DMS153 treated with DMSO at 0.1 percent for 48 hours (cell line): ENCODE results near the gene KIFC3.
"Not testable (repeated sequence)": the region's sequence is repeated elsewhere in the genome, so short reads cannot be mapped to it uniquely, and the experiment has no call there.

Source experiments
- DNase-seq: peaks from one replicate; lab custom pipeline; 2025; ENCODE audit not compliant: unreplicated experiment; lab: John Stamatoyannopoulos, UW

The KIFC3 gene

DNA sequence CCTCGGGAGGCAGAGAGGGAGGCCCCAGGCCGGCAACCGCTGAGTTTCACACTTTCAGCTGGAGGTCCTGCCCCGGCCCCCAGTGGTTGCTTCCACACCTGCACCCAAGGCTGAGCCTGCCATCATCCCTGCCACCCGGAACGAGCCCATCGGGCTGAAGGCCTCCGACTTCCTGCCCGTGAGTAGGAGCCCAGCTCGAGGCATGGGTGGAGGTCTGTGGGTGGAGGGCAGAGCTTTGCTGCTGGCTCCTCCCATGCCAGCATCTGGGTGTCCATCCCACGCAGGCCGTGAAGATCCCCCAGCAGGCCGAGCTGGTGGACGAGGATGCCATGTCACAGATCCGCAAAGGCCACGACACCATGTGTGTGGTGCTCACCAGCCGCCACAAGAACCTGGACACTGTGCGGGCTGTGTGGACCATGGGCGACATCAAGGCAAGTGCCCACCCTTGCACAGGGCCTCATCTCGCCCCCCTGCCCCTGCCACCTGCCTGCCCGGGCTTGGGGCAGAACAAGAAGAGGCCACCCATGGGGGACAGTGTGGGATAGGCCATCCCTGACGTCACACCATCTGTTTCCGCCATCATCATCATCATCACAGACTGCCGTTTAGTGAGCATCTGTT is 47.1 kb downstream of the KIFC3 start:
- DNase-seq = no peak

DNA sequence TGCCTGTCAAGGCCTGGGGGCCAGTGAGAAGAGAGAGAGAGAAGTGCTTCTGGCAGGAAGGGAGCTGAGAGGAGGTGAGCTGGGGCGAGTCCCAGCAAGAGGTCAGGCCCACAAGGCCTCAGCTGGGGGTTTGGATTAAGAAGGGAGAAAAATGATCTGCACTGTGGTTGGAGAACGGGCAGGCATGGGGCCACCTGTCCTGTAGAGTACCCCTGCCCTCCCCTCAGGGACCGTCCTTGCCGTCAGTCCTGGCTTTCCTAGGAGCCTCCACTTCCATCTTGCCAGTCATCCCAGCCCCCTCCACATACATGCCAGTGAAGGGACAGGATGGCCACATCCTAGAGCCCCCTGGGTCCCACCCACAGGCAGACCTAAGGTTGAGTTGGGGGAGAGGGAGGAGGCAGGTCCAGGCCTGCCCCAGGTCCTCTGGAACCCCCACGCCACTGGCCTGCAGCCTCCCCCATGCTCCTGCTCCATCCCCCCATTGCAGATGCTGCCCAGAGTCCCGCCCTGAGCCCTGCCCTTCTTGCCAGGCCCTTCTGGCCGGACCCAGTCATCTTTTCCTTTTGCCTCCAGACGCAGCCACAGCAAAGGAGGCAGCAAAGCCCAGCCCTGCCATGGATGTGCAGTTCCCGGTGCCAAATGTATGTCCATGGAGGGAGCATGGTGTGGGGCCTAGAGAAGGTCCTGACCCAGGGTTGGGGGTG is 47.8 kb downstream of the KIFC3 start:
- DNase-seq = no peak

- DNase-seq = no peak
Measured at GRCh38 chr16:57753448-57754353, 48.6 kb downstream of the KIFC3 start.

GRCh38 chr16:57752581-57753447 is 49.5 kb downstream of the KIFC3 start:
- DNase-seq = no peak

DNA sequence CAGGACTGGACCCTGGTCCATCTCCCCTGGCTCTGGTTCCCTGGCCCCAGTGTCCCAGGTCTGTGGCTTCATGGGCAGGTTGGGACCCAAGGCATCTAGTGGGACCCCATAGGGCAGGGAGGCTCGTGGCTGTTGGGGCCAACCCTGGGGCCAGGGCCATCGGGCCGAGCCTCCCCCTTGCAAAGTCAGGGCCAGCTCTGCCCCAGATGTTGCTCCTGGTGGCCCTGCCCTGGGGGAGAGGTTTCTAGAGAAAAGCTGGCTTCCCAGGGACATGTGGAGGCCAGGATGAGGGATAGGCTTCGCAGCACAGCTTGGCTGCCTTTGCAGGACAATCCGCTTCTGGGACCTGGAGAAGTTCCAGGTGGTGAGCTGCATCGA is 50.1 kb downstream of the KIFC3 start:
- DNase-seq = no peak

- DNase-seq = no peak
Measured at GRCh38 chr16:57751539-57752202, 50.6 kb downstream of the KIFC3 start.

GRCh38 chr16:57750796-57751538 is 51.3 kb downstream of the KIFC3 start:
- DNase-seq = no peak

- no peak for DNase-seq
Measured at GRCh38 chr16:57749856-57750452, 52.3 kb downstream of the KIFC3 start.

DNA sequence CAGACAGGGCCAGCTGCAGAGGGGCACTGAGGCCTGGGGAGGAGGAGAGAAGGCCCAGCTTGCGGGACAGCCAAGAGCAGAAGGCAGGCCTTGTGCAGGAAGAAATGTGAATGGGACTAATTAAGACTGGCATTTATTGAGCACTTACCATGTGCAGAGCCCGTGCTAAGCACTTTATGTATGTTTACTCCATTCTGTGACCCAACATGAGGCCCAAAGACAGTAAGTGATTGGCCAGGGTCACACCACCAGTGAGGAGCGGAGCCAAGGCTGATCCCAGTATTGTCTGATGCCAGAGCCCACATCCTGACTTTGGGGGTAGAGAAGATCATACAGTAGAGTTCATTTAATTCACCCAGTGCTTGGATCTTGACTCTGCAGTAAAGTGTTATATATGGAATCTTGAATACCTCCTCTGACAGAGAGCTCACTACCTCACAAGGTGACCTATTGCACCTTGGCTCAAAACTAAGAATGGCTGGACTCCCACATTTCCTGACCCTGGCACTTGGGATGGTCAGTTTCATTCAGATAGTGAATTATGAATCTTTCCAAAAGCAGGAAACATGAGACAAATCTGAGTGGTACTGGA is 53.1 kb downstream of the KIFC3 start:
- DNase-seq = no peak

- DNase-seq = no peak
Measured at GRCh38 chr16:57748596-57748995, 53.7 kb downstream of the KIFC3 start.

DNA sequence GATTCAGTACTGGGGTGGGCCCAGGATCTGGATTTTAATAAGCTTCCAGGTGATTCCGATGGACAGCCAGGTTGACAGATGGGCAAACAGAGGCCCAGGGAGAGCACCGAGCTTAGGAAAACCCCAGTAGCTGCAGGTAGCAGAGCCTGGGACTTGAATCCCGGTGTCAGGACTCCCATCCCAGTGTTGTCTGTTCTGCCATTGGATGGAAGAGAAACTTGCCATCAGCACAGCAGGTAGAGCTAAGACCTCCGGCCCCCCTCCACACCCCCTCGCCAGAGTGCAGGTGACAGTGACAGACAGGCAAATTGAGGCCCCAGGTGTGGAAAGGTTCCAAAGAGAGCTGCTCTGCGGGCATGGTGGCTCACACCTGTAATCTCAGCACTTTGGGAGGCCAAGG is 54.3 kb downstream of the KIFC3 start:
- no peak for DNase-seq

- DNase-seq = no peak
Measured at GRCh38 chr16:57747496-57747895, 54.8 kb downstream of the KIFC3 start.

DNA sequence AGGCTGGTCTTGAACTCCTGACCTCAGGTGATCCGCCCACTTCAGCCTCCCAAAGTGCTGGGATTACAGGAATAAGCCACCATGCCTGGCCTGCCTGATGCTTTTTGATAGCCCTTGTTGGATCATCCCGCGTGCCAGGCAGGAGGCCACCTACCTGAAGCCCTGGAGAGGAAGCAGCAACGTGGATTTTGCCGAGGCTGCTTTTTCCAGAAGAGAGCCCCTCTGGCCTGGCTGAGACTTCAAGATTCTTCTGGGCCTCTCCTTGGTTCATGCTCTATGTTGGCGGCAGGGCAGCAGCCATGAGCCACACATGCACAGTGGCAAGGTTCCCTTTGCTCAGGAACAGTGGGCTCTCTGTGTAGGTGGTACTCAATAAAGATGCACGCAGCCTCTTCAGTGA is 55.2 kb downstream of the KIFC3 start:
- no peak for DNase-seq

DNA sequence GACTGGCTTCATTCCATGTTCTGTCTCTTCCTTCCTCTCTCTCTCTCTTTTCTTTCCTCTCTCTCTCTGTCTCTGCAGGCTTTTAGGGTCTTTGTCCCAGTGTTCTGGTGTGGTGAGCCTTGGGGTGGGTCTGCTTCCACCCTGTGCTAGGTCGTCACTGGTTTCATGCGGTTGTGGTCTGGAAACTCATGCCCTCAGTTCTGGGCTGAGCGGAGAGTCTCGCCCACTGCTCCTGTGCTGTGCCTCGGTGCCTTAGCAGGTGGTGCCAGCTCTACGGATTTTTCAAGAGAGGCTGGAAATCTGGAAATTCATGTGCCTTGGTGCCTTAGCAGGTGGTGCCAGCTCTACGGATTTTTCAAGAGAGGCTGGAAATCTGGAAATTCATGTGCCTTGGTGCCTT is 56.0 kb downstream of the KIFC3 start:
- not testable (repeated sequence) for DNase-seq

- DNase-seq = no peak
Measured at GRCh38 chr16:57745768-57746167, 56.5 kb downstream of the KIFC3 start.

DNA sequence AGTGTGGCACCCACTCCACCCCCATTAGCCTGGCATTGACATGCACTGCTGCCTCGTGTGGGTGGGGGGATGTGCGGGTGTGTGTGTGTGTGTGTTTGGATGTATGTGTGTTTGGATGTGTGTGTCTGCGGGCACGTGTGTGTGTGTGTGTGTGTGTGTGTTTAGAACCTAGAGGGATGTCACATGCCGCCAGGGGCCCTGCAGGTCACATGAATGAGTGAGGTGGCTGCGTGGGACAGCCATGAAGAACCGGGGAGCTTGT is 57.7 kb downstream of the KIFC3 start:
- no peak for DNase-seq

DNA sequence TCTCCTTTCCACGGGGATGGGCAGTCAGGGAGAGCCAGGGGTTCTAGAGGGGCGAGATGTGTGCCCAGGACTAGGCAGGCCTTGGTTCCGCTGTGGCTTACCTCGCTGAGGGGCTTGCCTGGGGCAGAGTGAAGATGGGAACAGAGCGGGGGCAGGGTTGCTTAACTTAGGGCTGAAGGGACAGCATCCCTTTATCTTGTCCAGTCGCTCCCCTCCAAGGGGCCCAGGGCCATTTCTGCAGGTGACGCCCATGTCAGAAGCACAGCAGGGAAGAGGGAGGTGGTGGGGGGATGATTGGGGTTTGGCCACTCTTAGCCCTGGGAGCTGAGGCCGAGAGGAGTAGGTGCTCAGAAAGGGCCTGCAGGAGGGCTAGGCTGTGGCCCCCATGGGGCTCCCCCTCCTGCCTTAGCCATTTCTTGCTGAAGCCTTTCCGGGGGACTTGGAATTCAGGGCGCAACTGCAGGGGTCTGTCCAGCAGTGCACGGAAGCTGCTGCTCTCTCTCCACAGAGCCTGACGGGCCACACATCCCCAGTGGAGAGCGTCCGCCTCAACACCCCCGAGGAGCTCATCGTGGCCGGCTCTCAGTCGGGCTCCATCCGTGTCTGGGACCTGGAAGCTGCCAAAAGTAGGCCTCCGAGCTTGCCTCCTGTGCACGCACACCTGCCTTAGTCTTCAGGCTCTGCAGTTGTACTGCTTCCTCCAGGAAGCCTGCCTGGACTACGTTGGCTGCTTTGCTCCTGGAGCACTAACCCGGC is 58.2 kb downstream of the KIFC3 start:
- no peak for DNase-seq

DNA sequence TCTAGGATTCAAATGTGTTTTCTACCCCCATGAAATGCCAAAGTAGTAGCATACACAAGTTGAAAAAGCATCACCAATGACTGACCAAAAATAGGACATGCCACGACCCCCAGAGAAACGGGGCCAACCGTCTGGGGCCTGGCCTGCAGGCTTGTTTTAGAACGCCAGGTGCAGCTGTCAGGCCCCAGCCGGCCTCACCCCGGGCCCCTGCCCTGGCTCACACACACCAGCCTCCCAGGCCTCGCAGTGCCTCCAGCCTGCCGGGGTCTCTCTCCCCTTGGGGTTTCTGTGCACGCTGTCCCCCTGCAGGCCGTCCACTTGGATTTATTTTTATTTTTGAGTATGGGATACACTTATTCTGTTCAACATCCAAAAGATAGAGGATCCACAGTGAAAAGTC is 58.8 kb downstream of the KIFC3 start:
- DNase-seq = no peak

DNA sequence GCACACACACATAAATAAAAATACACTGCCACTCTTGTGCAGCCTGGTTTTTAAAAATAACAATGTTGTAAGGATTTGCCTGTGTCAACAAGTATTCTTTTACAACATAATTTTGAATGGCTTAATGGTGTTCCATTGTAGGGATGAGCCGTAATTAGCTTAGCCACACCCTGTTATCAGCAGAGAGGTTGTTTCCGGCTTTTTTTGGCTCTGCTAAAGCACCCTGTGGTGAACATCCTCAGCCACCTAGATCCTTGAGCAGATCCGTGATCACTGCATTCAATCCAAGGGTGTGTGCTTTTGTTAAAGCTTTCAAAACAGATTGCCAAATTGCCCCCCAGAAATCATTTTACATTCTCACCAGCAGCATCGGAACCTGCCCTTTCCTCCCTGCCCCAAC is 59.7 kb downstream of the KIFC3 start:
- DNase-seq = peak; percentile 39
